ENCODE data around the gene HUNK.
"Not testable (repeated sequence)": the region's sequence is repeated elsewhere in the genome, so short reads cannot be mapped to it uniquely, and the experiment has no call there.

Gene HUNK

DNA sequence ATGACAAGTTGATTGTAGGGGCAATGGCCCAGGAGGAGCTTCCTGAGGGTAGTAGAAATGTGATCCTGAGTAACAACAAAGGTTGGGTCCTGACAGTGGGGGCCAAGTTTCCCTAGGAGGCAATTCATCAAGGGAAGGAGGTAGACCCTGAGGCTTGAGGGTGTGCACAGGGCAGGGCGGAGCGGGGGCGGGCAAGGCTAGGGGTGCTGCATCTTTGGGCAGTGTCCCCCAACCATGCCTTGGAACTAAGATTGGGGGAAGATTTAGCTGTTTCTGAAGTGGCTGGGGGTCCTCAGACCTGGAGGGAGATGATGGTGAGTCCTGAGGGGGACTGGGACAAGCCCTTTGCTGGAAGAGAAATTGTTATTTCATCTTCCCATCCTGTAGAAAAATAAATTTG lies 50.9 kb downstream of the HUNK start:
- FAIRE-seq = no peak

DNA sequence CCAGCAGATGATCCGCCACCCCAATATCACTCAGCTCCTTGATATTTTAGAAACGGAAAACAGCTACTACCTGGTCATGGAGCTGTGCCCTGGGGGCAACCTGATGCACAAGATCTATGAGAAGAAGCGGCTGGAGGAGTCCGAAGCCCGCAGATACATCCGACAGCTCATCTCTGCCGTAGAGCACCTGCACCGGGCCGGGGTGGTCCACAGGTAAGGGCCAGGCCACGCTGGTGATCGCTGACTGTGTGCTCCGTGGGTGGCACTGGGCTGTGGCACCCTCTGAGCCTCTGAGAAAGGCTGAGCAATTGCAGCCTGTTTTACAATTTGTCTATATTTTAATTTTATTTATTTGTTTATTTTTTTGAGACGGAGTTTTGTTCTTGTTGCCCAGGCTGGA lies 51.7 kb downstream of the HUNK start:
- no peak for FAIRE-seq

DNA sequence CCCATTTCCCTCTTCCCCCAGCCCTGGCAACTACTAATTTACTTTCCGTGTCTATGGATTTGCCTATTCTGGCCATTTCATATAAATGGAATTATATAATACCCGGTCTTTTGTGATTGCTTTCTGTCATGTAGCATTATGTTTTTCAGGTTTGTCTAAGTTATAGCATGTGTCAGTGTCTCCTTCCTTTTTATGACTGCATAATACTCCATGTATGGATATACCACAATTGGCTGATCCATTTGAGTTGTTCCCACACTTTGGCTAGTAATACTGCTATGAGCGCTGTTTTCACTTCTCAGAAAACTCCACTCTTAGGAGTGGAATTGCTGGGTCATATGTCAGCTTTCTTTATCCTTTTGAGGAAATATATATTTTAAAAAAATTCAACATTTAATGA lies 53.7 kb downstream of the HUNK start:
- no peak for FAIRE-seq

DNA sequence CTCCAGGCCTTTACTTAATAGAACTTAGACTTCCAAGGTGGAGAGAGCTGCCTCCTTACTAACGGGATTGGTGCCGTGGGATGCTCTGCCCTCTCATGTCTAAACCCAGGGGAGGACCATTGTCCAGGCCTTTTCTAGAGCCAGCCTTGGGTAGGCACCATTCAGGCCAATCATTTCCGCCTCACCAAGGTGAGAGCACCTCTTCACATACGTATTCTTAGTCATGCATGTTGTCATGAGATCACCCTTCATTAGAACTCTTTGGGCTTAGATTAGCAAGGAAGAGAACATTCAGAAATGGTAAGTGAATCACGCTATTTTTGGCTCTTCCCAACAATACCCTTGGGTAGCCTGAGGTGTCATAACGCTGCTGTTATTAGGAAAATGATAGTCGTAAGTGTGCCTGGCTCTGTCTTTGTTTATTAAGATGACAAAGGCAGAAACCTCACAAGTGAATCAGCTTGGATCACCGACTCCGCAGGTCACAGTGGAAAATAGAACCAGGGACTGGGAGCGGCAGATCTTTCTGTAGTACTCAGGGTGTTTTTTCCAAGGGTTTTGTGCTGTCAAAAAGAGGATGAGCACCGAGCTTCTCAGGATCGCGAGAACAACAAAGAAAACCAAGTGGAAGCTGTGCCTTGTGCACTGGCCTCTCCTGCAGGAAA lies 55.0 kb downstream of the HUNK start:
- FAIRE-seq = no peak

DNA sequence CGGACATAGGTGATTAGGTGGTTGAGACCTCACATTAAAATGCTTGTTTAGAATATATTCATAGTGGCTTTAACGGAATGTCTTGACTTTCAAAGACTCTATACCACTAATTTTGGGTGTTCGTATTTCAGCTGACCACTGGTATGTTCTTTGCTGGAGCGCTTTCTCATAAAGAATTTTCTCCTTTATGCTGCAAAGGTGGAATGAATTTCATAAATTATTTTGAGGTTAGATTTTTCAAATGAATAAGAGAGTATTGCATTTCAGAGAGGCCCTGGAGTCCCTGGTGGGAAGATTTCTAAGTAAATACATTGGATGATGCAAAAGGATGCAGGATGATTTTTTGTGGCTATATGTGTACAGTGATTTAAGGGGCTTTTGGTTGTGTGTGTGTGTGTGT lies 55.8 kb downstream of the HUNK start:
- no peak for FAIRE-seq

DNA sequence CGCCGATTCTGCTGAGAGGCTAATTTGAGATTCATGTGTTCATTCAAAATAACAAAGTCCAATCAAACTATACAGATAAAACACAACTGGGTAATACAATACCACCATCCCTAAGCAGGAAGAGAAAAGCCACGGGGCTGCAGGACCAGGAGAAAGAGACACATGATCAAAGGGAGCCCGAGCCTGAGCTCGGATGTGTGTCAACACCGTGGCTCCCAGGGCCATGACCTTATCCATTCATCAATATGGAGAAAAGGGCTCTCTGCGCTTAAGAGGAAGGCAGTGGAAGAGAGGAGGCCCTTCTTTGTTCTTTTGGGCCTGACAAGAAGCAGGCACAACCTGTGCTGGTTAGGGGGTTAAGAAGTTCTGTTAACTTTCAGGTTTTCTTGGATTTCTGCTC lies 56.7 kb downstream of the HUNK start:
- no peak for FAIRE-seq

DNA sequence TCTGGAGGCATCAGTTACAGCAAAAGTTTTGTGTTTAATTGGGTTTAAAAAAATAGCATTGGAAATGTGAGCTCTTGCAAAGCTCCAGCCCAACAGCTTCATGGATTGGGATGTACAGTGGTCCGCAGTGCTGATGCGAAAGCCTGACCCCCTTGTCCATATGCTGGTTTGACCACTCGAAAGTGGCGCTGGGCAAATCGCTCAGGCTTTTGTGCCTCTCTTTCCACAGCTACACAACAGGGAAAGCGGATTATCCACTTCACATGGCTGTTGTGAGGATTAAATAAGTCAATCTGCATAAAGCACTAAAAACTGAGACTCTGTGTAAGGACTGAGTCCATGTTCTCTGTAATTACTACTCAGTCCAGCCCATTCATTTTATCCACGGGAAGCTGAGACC lies 57.2 kb downstream of the HUNK start:
- no peak for FAIRE-seq

DNA sequence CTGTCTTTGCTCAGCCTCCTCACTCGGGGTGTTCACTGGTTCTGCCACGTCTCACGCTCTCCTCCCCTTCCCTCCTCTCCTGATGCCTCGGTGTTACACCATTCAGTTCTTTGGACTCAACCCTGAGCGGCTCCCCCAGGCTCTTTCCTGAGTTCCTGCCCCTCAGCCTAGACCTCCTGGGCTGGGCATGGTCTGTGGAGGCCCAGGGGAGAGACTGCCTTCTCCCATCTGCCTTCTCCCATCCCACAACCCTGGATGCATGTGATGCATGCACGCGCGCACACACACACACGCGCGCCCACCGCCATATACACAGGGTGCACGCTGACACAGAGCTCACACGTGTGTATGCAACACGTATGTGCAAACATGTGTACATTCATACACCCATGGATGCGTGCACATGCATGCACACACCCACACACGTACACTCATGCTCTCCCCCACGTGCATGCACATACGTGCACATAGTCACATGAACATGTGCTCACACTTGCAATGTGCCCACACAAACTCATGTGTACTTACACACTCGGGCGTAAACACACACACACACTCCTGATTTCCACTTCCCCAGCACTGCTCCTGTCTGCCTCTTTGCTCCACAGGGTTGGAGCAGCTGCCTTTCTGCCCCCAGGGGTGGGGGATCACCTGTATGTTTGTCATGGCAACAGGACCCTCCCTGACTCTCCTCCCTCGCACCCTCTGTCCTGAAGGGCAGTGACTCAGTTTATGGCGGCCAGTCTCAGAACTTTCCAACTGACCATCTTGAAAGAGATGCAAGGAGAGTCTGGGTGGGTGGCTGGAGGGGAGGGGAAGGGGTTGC lies 59.0 kb downstream of the HUNK start:
- FAIRE-seq = no peak

DNA sequence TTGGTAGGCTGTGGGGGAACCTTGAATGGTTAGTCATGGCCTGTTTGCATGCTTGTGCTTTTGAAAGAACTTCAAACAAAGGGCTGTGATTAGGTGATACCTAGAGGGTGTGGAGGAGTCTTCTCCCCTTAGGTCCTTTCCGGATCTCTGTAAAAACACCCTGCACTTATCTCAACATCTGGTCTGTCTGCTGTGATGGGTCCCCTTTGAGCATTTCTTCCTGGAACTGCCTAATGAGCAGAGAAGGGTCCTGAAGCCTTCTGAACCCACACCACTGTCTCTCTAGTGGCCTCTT lies 59.6 kb downstream of the HUNK start:
- FAIRE-seq = no peak

DNA sequence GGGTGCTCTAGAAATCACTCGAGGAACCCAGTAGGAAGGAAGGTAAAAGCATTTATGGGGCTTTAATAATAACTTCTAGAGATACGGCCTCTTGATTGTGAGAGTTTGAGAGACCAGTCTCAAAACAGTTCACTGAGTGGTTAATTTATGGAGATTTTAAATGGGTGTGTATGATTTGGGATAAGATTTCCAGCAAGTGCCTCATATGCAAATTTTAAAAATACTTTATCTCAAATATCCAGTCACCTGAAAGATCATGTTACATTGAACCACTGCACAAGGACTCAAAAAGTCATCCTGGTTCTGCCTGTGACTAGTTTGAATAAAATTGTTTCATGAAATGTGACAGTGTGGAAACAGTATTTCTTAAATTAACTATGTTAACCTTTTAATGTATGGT lies 64.5 kb downstream of the HUNK start:
- no peak for FAIRE-seq

DNA sequence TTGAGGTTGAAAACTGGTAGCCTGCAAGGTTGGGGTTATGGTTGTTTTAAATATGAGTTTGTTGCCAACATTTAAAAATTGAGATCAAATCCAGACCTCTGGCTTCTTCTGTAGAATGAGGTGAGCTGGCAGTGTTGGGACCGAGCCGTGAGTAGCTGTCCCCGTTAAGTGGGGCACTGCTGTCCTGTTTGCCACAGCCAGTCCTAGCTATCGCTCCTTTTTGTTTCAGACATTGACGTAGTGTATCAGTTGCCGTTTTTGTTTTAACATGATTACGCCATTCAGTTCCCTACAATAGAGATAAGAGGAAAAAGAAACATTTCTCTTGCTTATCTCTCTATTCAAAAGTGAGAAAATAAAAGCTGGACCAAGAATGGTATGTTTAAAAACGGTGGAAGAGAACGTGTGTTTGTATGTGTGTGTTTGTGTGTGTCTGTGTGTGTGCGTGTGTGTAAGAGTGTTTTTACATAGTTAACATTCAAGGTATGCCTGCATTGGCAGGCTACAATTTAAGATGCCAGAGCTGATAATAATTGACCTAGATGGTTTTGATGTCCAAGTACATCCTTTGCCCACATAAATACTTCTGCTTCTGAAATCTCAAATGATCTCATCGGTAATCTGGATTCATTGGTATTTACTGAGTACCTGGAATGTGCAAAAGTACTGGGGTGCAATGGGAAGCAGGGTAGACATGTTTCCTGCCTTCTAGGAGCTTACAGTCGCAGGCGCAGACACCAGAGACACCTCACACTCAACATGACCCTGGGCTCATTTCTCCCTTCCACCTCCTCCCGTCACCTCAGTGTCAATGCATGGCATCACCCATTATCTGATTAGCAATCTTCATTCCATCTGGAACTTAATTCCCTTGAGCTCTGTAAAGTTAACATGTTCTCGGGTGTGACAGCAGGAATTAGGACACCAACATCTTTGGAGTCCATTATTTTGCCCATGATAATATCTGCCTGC lies 65.8 kb downstream of the HUNK start:
- no peak for FAIRE-seq

DNA sequence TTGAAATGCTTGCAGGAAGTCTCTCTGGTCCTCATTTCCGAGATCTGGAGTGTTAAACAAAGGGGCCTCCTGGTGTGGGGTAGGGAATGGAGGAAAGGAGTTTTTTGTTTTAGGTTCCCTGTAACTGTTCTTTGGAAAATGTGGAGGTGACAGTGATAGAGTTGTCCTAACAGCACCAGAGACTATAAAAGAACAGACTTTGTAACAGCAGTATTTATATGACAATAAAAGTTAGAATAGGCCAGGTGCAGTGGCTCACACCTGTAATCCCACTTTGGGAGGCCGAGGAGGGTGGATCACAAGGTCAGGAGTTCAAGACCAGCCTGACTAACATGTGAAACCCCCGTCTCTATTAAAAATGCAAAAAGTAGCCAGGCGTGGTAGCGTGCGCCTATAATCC lies 68.9 kb downstream of the HUNK start:
- no peak for FAIRE-seq

DNA sequence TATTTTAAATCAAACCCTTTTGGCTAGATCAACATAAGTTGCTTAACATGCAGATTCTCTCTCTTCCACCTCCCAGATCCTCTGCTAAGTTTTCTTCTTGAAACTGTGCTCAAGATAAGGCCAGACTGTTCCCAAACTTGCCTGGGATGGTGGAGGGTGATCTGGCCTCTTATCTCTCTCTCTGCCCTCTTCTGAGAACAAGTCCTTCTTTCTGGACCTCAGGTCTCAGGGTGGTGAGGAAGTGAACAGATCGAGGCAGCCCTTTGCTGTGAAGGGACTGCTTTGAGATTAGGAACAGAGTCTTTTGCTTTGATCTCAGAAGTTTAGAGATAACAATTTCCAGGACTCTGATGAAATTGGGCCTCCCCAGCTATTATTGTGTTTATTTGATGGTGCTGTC lies 70.7 kb downstream of the HUNK start:
- no peak for FAIRE-seq

DNA sequence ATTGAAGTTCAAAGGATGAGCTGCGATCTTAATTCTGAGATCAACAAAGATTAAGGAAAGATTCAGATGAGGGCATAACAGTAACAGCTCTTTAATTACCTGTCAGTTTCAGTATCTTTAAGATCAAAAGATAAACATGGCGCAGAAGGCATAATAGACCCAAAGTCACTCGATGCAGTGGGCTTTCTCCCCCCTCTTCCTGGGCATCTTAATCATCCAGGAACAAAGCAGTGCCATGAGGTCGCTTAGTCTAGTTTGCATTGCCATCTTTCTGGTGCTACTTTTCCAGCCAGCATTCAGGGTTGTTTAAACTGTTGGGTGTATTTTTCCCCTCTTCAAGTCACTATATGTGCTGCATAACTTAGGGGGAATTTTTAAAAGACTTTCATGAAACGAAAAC lies 72.3 kb downstream of the HUNK start:
- FAIRE-seq = no peak

DNA sequence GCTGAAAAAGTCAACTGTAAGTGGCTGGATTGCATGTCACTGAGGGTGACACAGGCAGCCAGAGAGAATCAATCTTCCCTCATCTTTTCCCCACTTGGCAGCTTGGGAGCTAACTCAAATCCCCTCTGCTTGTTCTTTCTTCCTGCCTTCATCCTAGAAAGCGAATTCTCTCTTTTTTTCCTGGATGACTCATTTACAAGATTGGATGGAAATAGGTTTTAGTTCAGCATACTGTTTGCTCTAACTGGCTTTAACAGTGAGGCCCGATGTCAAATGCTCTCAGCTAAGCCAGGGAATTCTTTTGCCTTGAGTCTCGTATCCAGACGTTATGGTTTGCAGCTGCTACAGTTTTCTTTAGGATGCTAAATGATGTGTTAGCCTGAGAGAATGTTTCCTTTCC lies 72.7 kb downstream of the HUNK start:
- FAIRE-seq = no peak

DNA sequence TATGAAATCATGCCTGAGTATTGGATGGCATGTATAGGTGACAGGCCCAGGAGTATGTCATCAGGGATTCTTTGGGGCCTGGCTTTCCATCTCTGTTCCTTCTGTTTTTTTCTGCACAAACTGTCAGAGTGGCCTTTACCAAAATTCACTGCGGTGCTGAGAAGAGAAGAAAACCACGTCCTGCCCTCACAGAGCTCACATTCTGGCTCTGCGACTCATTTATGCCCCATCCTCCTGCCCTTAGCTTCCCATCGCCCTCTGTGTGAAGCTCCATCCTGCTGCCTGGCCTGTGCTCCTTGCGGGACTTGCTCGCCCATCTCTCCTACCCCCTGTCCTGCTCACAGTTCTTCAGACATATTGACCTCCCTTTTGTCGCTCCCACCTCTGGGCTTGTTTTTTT lies 73.4 kb downstream of the HUNK start:
- no peak for FAIRE-seq

DNA sequence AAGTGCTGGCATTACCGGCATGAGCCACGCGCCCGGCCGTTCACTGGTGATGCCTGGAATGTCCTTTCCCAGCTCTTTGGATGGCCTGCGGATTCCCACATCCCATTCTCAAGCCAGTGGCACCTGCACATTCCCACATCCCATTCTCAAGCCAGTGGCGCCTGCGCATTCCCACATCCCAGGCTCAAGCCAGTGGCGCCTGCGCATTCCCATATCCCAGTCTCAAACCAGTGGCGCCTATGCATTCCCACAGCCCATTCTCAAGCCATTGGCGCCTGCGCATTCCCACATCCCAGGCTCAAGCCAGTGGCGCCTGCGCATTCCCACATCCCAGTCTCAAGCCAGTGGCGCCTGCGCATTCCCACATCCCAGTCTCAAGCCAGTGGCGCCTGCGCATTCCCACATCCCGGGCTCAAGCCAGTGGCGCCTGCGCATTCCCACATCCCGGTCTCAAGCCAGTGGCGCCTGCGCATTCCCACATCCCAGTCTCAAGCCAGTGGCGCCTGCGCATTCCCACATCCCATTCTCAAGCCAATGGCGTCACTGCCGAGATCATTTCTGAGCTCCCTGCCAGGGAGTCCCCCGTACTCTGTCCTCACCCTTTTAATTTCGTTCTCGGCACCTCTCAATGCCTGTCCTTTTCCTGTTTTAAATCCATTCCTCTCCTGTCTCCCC lies 74.2 kb downstream of the HUNK start:
- FAIRE-seq = not testable (repeated sequence)

DNA sequence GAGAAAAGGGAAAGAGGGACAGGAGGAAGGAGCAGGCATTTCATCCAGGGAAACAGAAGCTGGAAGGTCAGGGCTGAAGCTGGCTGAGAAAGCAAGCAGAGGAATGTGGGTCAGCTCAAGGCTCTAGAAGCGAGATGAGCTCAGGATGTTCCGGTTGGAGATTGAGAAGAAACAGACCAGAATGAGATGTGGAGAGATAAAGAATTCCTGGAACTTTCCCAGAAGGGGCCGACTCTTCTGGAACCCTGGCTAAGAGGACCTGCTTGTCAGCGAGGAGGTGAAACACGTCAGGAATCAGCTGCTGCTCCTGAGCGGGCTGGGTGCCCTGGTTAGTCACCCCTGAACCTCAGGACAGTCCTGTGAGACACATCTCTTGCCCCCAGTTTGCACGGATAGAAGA lies 75.9 kb downstream of the HUNK start:
- no peak for FAIRE-seq

DNA sequence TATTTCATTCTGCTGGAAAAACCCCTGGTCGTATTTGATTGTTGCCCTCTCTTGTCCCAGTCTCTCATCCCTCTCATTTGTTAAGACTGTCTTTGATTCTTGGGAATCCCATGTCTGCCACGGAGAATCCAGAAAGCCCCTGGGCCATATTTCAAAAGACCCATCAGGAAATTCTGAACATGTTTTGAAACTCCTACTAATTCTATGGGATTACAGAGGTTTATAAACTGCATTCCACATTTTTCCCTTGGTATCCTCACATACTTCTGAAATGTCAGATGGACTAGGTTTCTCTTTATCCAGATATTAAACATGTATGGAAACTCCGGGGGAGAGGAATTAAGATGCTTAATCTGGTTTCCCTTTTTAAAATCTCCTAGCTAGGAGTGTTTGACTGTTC lies 80.0 kb downstream of the HUNK start:
- FAIRE-seq = no peak

DNA sequence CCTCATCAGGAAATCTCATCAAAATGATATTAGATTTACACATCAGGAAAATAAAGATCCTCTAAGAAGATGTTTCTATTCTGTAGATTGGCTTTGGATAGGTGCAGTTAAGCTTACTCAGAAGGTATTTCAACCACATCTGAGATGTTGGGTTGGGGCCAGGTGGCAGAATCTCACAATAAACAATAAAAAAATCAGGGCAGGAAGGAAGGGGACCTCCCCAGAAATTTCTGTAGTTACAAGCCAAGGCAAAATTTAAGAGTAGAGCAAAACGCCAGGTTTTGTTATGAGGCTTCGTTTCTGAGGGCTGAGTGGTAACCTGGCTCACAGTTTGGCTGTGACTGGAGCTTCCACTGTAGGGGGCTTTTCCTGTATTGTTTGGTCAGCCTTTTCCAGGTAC lies 84.8 kb downstream of the HUNK start:
- no peak for FAIRE-seq

DNA sequence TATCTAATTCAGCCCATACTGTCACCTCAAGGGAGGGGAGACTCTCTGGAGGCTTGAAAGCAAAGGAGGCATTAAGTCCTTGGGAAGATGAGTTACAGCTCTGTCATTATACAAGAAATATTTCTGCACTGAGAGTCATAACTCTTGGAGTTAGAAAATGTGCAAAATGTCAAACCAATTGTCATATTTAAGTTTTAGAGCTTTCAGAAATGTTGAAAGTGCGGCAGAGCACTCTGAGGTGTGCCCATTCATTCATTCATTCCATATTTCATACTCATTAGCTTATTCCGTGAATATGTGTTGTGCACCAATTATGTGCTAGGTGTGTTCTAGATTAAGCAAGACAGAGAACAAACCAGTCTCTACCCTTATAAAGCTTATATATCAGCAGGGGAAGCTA lies 87.1 kb downstream of the HUNK start:
- no peak for FAIRE-seq

DNA sequence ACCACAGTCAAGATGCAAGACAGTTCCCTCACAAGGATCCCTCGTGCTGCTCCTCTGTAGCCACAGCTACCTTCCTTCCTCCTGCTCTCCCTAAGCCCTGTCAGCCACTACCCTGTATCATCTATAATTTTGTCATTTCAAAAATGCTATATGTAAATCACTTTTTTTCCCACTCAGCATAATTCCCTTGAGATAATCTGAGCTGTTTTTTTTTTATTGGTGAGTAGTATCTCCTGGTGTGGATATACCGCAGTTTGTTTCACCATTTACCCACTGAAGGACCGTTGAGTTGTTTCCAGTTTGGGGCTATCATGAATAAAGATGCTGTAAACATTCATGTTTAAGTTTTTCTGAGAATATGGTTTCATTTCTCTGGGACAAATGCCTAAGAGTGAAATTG lies 88.2 kb downstream of the HUNK start:
- no peak for FAIRE-seq

DNA sequence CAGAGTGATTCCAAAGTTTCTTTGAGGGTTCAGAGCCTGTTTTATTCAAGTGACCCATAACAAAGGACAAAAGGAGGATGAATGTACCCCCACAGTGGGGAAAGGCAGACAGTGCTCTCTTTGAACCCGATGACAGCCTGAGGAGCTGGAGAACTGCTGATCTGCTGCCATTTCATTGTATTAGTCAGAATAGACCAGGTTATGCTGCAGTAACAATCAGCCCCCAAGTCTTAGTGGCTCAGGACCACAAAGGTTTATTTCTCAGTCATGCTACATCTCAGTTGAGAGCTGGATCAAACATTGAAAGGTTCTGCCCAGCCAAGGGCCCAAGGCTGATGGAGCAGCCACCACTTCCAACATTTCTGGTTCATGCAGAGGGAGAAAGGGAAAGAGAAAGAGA lies 88.9 kb downstream of the HUNK start:
- no peak for FAIRE-seq

All from endometrium (tissue), 2 donors.